HepG2 (cell line): ENCODE measurements around the gene WDR43. TPM values are rescaled to one million over a fixed set of nuclear protein-coding genes. Genes with fewer than 3 reads are reported as not detected.

Experiments used
- ATAC-seq: fragments of 200-7000 bp; cut with Tn5 transposase; 3 replicates; pipeline ENCODE4 v1.9.1; 2020; ENCODE audit warnings: mild to moderate bottlenecking, moderate library complexity
- BruUV-seq: library from RNA; stranded (reverse); fragments of 400-500 nt; replicated peaks from 2 replicates; lab custom pipeline; 2021; lab: Mats Ljungman, UMichigan
- CTCF ChIA-PET: fragments of 300-600 bp; formaldehyde crosslinking; extraction: SDS; loops from one replicate; lab custom pipeline; 2021; ENCODE audit warnings: low total read pairs, inconsistent platforms, low intra/inter-chr PET ratio; lab: Yijun Ruan, JAX
- POLR2A ChIA-PET: fragments of 350-600 bp; sonication (Branson Sonifier 250); formaldehyde crosslinking; loops from one replicate; lab custom pipeline; 2020; ENCODE audit warnings: antibody characterized with exemption, inconsistent platforms; lab: Yijun Ruan, JAX
- DNase-seq: peaks from one replicate; pipeline ENCODE4 v3.0.0-alpha.2; 2015; ENCODE audit warnings: low spot score
- FAIRE-seq: peaks from 3 replicates; lab custom pipeline; 2011; peaks lifted over from hg19 to GRCh38; lab: Jason Lieb, UNC
- H2AFZ ChIP-seq: one replicate; pipeline ENCODE4 v1.6.1; 2011; ENCODE audit warnings: low read length, inconsistent platforms
- H3K27ac ChIP-seq: fragments of 300-600 bp; 3 replicates; pipeline ENCODE4 v1.8.0; 2011; ENCODE audit warnings: mixed run types, mild to moderate bottlenecking, mixed read lengths, low read length, inconsistent platforms; ENCODE audit not compliant: insufficient read depth; ENCODE audit errors: extremely low read length
- H3K27me3 ChIP-seq, 2 experiments: fragments of 200-600 bp in 1 of 2; 2 replicates in 1 of 2; 3 replicates in 1 of 2; pipeline versions ENCODE4 v1.6.0 to v1.8.0; 2011; ENCODE audit warnings: low read length in 2 of 2, mild to moderate bottlenecking in 2 of 2, moderate library complexity in 2 of 2, inconsistent platforms in 1 of 2; ENCODE audit not compliant: insufficient read depth in 2 of 2, control insufficient read depth in 1 of 2
- H3K36me3 ChIP-seq, 2 experiments: fragments of 200-600 bp in 1 of 2; replicated peaks in 1 of 2; 2 replicates in 1 of 2; 3 replicates in 1 of 2; pipeline versions ENCODE4 v1.5.1 to v1.8.0; 2011; ENCODE audit warnings: low read length in 2 of 2, inconsistent platforms in 1 of 2; ENCODE audit not compliant: insufficient read depth in 2 of 2, control insufficient read depth in 1 of 2
- H3K4me1 ChIP-seq: 2 replicates; pipeline ENCODE4 v1.5.1; 2012; ENCODE audit warnings: low read length, inconsistent platforms; ENCODE audit not compliant: insufficient read depth
- H3K4me2 ChIP-seq: 2 replicates; pipeline ENCODE4 v1.6.0; 2011; ENCODE audit warnings: low read depth, low read length, inconsistent platforms
- H3K4me3 ChIP-seq, 3 experiments: fragments of 200-600 bp in 1 of 3; sonication (generic), shearing (Covaris generic) in 1 of 3; replicated peaks in 1 of 3; 2 replicates each; pipeline ENCODE4 v1.5.1; 2011 to 2016; ENCODE audit warnings: low read length in 3 of 3, inconsistent platforms in 2 of 3, low read depth in 2 of 3, mild to moderate bottlenecking in 2 of 3, control low read depth in 1 of 3, mixed read lengths in 1 of 3; ENCODE audit not compliant: insufficient read depth in 1 of 3
- H3K79me2 ChIP-seq: one replicate; pipeline ENCODE4 v1.6.1; 2011; ENCODE audit warnings: low read length, inconsistent platforms; ENCODE audit not compliant: insufficient read depth
- H3K9ac ChIP-seq: 2 replicates; pipeline ENCODE4 v1.6.0; 2011; ENCODE audit warnings: mild to moderate bottlenecking, low read depth, low read length, inconsistent platforms; ENCODE audit not compliant: insufficient read depth
- H3K9me3 ChIP-seq: 2 replicates; pipeline ENCODE4 v1.5.1; 2012; ENCODE audit warnings: mild to moderate bottlenecking, low read length
- H4K20me1 ChIP-seq: 2 replicates; pipeline ENCODE4 v1.6.0; 2011; ENCODE audit warnings: inconsistent platforms, mild to moderate bottlenecking, low read length, moderate library complexity; ENCODE audit not compliant: insufficient read depth
- AGO1 ChIP-seq: fragments of 200-400 bp; formaldehyde crosslinking; IDR thresholded peaks from 2 replicates; pipeline ENCODE4 v1.6.1; 2017; ENCODE audit warnings: mild to moderate bottlenecking, low read depth, low read length, moderate library complexity; ENCODE audit not compliant: poor library complexity, severe bottlenecking
- ARHGAP35 ChIP-seq: sonication (generic); formaldehyde crosslinking; IDR thresholded peaks from 2 replicates; pipeline ENCODE4 v1.9.0; 2022; ENCODE audit warnings: mild to moderate bottlenecking, inconsistent platforms, moderate library complexity, missing genetic modification reagents, borderline replicate concordance
- ARNTL ChIP-seq: sonication (generic); formaldehyde crosslinking; IDR thresholded peaks from 2 replicates; pipeline ENCODE4 v1.4.0; 2020; ENCODE audit warnings: mild to moderate bottlenecking, missing genetic modification reagents
- NFKB2 ChIP-seq: sonication (generic); formaldehyde crosslinking; IDR thresholded peaks from 2 replicates; pipeline ENCODE4 v1.4.0; 2020; ENCODE audit warnings: missing genetic modification reagents, borderline replicate concordance
- NFYC ChIP-seq: IDR thresholded peaks from 2 replicates; pipeline ENCODE4 v1.6.1; 2016; ENCODE audit warnings: missing genetic modification reagents, missing compliant biosample characterization
- SMC3 ChIP-seq: IDR thresholded peaks from 2 replicates; pipeline ENCODE4 v1.6.1; 2011; ENCODE audit warnings: low read length, improper control_type of control experiment
- TERF1 ChIP-seq: sonication (generic); formaldehyde crosslinking; IDR thresholded peaks from 2 replicates; pipeline ENCODE4 v1.8.0; 2022; ENCODE audit warnings: mild to moderate bottlenecking, missing genetic modification reagents, moderate library complexity
- TP53 ChIP-seq: sonication (generic); formaldehyde crosslinking; conservative IDR thresholded peaks from 2 replicates; pipeline ENCODE4 v1.4.0; 2020; ENCODE audit warnings: missing genetic modification reagents
- ZNF331 ChIP-seq: sonication (generic); formaldehyde crosslinking; IDR thresholded peaks from 2 replicates; pipeline ENCODE4 v1.4.0; 2020; ENCODE audit warnings: missing genetic modification reagents
- ZNF484 ChIP-seq: sonication (generic); formaldehyde crosslinking; IDR thresholded peaks from 2 replicates; pipeline ENCODE4 v1.5.1; 2020; ENCODE audit warnings: mild to moderate bottlenecking, low read depth, missing genetic modification reagents, borderline replicate concordance
- ZNF546 ChIP-seq: sonication (generic); formaldehyde crosslinking; conservative IDR thresholded peaks from 2 replicates; pipeline ENCODE4 v1.8.1; 2023; ENCODE audit warnings: mild to moderate bottlenecking, missing genetic modification reagents
- ZNF580 ChIP-seq: IDR thresholded peaks from 2 replicates; pipeline ENCODE4 v1.6.1; 2016; ENCODE audit warnings: low read depth, borderline replicate concordance
- ZNF589 ChIP-seq: sonication (generic); formaldehyde crosslinking; conservative IDR thresholded peaks from 2 replicates; pipeline ENCODE4 v1.8.0; 2022; ENCODE audit warnings: mild to moderate bottlenecking, moderate library complexity, missing genetic modification reagents
- WGBS: methylation state at CpG from one replicate; pipeline ENCODE4 v1.1.6; 2017; ENCODE audit warnings: low lambda C conversion rate; 5-methylcytosine and 5-hydroxymethylcytosine counted together
- in situ Hi-C: cut with HindIII; loops from 2 replicates; pipeline ENCODE4 v1.10.0; 2017; ENCODE audit warnings: low pct_unique_long_range_greater_than_20kb; ENCODE audit not compliant: extremely low pct_ligation_motif_present
- intact Hi-C: fragments of 100-400 bp; cut with micrococcal nuclease; formaldehyde crosslinking; loops from one replicate; pipeline ENCODE4 v1.10.0; 2022; ENCODE audit not compliant: unreplicated experiment
- polyA plus RNA-seq, 8 experiments: library from polyadenylated mRNA; depleted of rRNA in 3 of 8; stranded (reverse) in 7 of 8; unstranded in 1 of 8; fragments of >200 nt; fragmentation: Illumina TruSeq in 4 of 8; extraction: Trizol in 4 of 8; gene quantifications; 2 replicates each; pipeline versions ENCODE4 v1.2.1 to v1.2.3, GENCODE V29; 2011 to 2016; ENCODE audit warnings: low read depth in 4 of 8, missing spikeins in 1 of 8, mixed read lengths in 1 of 8; ENCODE audit not compliant: insufficient read depth in 1 of 8
- total RNA-seq, 5 experiments: library from RNA; depleted of rRNA; stranded (reverse); fragments of >200 nt; fragmentation: Illumina TruSeq; extraction: Trizol; gene quantifications; 2 replicates each; pipeline ENCODE4 v1.2.3, GENCODE V29; 2016; ENCODE audit warnings: low read depth in 1 of 5
- TF ChIP-seq, protein P1 (sequence below): IDR thresholded peaks from 2 replicates; pipeline ENCODE4 v1.6.1; 2012; ENCODE audit warnings: low read depth, low read length, improper control_type of control experiment

Gene WDR43
- total and polyA plus RNA-seq, 2 of the 13 experiments (the other 11 are each of a cell fraction or from before 2014, with no cell fraction given): 121 to 167 TPM

- Histone ChIP-seq H2AFZ (no peak overlapping the region), H3K27me3 (peaks cover 3 to 54% of the 10 kb centered on the region in 2 experiments; a peak in 3 of 5 replicates), H4K20me1 (no peaks in the 10 kb centered on the region), H3K79me2 (no peaks in the 10 kb centered on the region), H3K27ac (no peak overlapping the region), H3K4me2 (no peak overlapping the region), H3K4me1 (peaks cover 5% of the 10 kb centered on the region; the same call in 1 of the 2 replicates), H3K9ac (no peak overlapping the region), H3K4me3 (no peak overlapping the region), H3K36me3 (no peaks in the 10 kb centered on the region), H3K9me3 (no peaks in the 10 kb centered on the region)
- TF ChIP-seq TERF1 (no peak), ZNF589 (CRISPR knock-in tag) (no peak), ZNF331 (CRISPR knock-in tag) (no peak), NFYC (CRISPR knock-in tag) (no peak), ARNTL (CRISPR knock-in tag) (no peak), ZNF484 (CRISPR knock-in tag) (no peak), TP53 (CRISPR knock-in tag) (no peak), NFKB2 (CRISPR knock-in tag) (no peak), ZNF580 (CRISPR knock-in tag) (no peak), ARHGAP35 (CRISPR knock-in tag) (no peak), AGO1 (no peak), SMC3 (no peak), ZNF546 (CRISPR knock-in tag) (no peak)
- TF ChIP-seq, protein P1, sequence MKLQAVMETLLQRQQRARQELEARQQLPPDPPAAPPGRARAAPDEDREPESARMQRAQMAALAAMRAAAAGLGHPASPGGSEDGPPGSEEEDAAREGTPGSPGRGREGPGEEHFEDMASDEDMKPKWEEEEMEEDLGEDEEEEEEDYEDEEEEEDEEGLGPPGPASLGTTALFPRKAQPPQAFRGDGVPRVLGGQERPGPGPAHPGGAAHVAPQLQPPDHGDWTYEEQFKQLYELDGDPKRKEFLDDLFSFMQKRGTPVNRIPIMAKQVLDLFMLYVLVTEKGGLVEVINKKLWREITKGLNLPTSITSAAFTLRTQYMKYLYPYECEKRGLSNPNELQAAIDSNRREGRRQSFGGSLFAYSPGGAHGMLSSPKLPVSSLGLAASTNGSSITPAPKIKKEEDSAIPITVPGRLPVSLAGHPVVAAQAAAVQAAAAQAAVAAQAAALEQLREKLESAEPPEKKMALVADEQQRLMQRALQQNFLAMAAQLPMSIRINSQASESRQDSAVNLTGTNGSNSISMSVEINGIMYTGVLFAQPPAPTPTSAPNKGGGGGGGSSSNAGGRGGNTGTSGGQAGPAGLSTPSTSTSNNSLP: no peak
- BruUV-seq: no TSS peak
- no peak for DNase-seq
- 55% methylated on average over 7 of the region's 8 CpGs for WGBS
- POLR2A ChIA-PET: no interaction called here
- no peak; the same call in 2 of the 3 replicates for ATAC-seq
- no peak for FAIRE-seq
- in situ Hi-C loops: loop anchor here (25.0 kb wide), 1 partner anchor 855 kb away; no protein-coding TSS in a partner anchor
- CTCF ChIA-PET: no interaction called here
- intact Hi-C loops: no loop called here
Observed at GRCh38 chr2:28982381-28982950, 88.0 kb downstream of the WDR43 start.
